Fibroblast of gingiva (primary cell): ENCODE measurements around the gene TRIM37.

Experiments
- DNase-seq: peaks from one replicate; pipeline ENCODE4 v3.0.0-alpha.2; 2011; ENCODE audit warnings: low read depth

The TRIM37 gene

DNA sequence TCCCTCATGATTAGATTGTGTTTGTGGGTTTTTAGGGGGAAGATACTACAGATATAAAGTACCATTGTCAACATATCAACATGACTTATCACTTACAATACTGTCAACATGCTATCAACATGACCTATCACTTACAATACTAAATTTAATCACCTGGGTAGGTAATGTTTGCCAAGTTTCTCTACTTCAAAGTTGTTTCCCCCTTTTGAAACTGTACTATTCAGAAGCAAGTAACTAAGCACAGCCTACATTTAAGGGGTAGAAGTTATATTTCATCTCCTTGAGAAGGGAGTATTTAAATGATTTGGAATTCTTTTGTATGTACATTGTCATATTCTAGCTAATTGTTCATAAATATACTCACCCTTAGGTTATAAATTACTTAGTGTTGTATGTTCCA is 68.7 kb downstream of the TRIM37 start:
- no peak for DNase-seq

DNA sequence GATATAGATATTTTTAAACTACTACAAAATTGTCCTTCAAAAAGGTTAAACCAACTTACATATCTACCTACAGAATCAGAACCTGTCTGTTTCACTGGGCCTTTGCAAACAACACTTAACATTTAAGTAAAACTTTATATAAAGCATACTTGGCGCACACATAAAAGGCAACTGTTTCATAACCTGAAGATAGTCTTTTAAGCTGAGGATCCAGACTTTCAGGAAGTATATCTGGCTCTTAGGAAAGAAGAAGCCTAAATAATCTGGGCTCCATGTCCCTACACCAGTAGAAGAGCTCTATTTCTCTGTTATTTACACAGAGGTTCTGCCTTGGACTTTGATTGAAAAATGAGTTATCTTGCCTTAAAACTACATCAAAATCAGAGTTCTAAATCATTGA is 75.9 kb downstream of the TRIM37 start:
- DNase-seq: no peak

DNA sequence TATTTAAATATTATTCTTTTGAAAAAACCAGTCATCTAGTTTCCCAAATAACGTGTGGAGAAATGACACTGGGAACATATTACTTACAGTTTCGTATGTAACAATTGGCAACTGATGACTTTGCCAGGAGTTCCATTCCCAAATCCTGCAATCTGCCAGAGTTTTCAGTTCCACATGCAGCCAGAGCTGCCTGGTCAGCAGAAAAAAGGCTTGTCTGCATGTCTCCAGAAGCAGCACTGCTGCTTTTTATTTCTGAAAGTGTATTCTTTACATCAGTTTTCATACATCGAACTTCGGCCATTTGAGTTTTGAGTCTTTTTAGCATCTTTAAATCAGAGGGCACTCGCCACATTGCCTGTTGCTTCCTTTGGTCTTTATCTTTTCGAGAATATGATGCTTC is 78.4 kb downstream of the TRIM37 start:
- no peak for DNase-seq

DNA sequence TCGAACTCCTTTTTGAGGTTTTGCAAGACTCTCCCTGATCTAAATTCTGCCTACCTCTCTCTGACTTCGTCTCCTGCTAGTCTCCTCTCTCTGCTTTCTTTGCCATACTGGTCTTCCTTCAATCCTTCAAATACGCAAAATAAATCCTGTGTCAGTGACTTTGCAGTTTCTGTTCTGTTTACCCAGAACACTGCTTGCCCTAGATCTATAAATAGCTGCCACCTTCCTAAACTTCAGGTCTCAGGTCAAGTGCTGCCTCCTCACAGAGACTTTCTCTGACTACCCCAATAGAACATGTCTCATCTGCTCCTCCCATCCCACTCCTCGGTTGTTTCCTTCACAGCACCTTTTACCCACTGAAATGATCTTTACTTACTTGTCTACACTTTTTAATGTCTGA is 78.9 kb downstream of the TRIM37 start:
- DNase-seq: no peak

DNA sequence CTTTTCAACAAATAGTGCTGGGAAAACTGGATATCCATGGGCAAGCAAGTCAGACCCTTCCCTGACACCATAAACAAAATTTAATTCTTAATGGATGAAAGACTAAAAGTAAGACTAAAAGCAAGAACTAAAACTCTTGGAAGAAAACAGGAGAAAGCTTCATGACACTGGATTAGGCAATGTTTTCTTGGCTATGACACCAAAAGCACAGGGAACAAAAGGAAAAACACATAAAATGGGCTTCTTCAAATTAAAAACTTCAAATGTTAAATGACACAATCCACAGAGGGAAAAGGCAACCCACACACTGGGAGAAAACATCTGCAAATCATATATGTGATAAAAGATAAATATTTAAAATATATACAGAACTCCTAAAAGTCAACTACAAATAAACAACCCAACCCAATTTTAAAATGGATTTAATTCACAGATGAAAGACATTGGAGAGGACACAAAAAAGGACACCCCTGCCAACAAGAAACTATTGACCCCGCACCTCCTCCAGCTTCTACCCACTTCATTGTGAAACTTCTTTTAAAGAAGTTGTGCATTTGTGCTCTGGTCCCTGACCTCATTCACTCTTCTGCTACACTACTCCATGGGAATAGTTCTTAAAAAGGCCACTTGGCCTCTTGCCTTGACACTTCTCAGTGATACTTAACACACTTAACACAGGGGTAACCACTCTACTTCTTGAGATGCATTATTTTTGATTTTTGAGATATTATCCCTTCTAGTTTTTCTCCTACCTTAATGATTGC is 80.3 kb downstream of the TRIM37 start:
- peak; percentile 41 for DNase-seq

DNA sequence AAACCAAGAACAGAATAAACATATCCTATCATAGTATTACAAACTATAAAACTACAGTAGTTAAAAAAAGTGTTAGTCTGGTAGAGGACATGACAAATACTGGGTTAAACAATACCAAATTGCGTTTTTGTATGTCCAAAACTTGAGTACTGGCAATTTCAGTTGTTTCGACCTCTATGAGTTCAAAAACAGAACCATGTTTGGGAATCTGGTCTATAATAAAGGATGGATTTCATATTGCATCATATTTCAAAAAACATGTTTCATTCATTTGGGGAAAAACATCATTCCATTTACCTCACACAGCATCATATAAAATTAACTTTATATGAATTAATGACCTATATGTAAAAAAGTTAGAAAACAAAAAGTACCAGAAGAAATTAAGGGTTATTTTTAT is 81.8 kb downstream of the TRIM37 start:
- DNase-seq: no peak

DNA sequence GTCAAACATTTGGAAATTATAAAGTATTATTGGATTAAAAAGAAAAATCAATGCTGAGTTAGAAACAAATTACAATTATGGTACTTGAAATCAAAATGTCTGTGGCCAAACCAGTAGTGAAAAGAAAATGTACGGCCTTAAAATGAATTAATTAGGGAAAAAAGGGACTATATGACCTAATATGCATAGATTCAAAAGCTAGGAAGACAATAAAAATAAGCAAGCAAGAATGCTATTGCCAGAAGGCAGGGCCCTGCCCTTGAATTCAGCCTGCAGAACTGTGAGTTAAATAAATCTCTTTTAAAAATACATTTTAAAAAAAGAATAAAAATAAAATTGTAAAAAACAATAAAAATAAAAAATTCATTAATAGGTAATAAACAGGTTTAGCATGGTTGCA is 88.7 kb downstream of the TRIM37 start:
- no peak for DNase-seq

DNA sequence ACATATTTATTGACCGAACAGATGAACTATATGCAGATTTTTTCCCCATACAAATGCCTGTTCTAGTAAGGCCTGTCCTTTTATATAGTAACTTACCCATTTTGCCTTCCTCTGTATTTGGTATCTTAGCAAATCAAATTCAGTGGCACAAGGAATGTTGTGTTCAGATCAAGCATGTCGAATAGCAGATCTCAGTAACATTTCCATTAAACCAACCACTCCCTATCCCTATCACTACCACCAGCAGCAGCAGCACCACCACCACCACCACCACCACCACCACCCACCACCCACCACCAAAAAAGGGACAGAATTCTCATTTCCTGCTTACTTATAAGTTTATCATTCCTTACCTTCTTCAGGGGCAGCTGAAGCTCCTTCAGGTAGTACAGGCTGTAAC is 94.7 kb downstream of the TRIM37 start:
- DNase-seq: no peak

DNA sequence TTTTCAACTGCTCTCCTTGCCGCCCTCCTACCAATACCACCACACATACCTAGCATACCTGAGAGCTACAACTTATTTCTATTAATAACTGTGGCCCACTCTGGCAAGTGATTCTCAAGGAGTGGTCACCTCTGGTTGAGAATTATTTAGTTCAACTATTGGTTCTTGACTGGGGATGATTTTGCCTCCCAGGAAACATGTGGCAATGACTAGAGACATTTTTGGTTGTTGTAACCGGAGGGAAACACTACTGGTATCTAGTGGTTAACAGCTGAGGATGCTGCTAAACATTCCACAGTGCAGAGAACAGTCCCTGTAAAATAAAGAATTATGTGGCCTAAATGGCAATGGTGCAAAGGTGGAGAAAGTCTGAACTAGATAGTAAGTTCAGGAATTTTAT is 96.7 kb downstream of the TRIM37 start:
- DNase-seq: no peak

DNA sequence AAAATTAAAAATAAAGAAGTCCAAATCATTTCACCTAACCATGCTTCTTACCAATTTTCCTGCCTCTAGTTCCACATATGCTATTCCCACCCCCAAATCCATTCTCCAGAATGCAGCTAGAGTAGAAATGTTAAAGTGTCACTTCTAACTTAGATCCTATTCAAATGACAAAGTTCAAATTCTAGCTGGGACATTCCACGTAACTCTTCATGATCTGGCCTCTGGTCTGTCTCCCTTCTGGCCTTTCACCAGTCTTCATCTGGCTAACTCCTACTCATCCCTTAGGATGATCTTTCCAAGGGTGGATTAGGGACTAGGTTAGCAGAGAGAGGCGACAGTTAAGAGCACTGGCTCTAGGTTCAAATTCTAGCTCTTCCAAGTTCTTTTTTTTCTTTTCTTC is 97.9 kb downstream of the TRIM37 start:
- no peak for DNase-seq

DNA sequence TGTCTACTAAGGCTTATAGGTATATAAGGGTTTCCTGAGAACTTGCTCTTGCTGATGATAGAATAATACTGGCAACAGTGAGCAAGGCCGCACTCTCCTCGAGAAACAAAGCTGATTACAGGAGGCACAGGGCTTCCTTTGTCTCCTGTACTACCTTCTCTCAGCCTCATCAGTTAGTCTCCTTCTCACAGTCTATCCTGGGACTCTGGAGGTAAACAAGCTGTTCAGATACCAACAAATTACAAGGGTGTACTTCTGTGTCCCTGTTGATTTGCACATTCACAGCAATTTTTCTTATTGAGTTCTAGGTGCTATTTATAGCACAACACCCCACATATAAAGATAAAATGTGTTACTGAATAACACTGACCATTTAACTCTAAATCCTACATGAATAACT is 98.7 kb downstream of the TRIM37 start:
- no peak for DNase-seq

DNA sequence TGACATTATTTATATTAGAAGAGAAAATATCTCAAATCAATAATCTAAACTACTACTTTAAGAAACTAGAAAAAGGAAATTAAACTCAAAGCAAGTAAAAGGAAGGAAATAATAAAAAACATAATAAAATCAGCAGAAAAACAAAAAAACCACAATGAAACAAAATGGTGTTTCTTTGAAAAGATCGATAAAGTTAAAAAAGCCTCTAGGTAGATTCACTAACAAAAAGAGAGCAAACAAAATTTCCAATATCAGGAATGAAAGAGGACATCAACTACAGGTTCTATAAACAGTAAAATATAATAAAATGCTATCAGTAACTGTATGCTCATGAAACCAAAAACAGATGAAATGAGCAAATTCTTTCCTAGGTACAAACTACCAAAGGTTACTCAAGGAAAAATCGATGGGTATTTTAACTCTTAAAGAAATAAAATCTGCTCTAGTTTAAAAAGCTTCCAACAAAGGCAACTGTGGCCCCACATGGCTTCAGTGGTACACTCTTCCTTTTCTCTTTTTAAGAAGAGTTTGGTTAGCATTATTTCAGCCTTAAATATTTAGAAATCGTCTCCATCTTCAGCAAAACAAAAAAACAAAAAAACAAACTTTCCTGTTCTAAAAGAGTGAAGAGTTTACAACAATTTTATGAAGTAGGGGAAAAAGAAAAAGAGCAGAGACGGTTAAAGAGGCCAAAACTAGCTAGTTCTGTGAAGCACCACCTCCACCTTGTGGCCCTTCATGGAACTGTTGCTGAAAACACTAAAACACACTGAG is 102.2 kb downstream of the TRIM37 start:
- peak; percentile 30 for DNase-seq

DNA sequence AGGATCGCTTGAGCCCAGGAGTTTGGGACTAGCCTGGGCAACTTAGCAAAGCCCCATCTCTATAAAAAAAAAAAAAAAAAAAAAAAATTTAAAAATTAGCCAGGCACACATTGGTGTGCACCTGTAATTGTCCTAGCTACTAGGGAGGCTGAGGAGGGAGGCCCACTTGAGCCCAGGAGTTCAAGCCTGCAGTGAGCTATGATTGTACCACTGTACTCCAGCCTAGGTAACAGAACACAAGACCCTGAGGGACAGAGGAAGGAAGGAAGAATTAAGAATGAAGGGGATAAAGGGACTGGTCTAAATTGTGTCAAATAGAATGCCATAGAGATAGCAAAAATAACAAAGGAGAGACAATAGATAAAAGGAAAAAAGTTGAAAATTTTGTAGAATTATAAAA is 102.8 kb downstream of the TRIM37 start:
- no peak for DNase-seq

DNA sequence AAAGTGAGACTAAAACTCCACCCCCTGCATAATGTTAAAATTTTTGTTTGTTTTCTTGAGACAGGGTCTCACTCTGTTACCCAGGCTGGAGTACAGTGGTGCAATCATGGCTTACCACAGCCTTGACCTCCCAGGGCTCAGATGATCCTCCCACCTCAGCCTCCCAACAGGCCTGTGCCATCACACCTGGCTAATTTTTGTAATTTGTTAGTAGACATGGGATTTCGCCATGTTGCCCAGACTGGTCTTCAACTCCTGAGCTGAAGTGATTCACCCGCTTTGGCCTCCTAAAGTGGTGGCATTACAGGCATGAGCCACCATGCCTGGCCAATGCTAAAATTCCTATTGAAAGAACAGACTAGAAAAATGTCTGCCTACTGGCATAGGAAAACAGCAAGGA is 103.8 kb downstream of the TRIM37 start:
- DNase-seq: no peak

DNA sequence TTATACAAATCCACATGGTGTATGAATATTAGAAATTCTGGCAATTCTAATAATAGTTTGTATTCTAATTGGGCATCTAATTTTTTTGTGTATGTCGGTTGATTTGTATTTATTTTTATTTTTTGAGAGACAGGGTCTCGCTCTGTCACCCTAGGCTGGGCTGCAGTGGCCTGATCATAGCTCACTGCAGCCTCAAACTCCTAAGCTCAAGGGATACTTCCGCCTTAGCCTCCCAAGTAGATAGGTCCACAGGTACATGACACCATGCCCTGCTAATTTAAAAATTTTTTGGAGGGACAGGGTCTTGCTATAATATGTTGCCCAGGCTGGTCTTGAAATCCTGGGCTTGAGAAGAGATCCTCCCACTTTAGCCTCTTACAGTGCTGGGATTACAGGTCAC is 104.6 kb downstream of the TRIM37 start:
- no peak for DNase-seq

DNA sequence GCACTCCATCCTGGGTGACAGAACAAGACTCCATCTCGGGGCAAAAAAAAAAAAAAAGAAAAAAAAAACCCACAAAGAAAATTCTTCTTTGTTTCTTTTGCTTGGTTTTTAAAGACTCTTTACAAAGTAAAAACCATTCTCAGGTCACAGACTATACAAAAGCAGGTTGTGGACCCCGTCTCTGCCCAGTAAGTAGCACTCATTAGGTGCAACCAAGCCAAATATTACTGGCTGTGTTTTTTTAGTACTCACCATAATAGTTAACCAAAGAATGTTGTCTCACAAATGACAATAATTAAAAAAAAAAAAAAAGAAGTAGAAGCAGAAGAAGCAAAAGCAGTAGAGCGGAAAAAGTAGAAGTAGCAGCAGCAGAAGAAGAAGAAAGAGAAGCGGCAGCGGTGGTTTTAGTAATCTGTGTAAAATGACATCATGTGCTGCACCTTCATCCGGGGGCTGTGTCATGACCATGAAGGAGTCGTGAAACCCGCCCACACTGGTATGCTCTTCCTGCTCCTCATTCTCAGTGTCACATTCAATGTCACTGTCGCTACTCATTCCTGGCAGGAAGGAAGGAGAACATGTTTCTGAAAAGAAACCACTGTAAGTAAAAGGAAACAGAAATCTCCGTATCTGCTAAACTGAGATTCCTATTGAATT is 105.4 kb downstream of the TRIM37 start:
- peak; percentile 23 for DNase-seq

DNA sequence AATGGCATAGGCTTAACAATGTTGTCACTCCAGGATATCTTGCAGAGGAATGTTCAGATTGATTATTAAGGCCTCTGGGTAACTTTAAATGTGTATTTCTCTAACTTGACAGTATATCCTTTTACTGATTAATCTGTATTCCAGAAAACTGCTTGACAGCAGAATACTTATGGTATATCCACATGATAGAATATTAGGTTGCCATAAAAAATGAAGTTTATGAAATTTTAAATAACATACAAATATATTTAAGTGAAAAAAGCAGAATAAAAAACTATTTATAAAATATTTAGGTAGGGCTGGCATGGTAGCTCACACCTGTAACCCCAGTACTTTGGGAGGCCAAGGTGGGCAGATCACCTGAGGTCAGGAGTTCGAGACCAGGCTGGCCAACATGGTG is 106.7 kb downstream of the TRIM37 start:
- DNase-seq: no peak

DNA sequence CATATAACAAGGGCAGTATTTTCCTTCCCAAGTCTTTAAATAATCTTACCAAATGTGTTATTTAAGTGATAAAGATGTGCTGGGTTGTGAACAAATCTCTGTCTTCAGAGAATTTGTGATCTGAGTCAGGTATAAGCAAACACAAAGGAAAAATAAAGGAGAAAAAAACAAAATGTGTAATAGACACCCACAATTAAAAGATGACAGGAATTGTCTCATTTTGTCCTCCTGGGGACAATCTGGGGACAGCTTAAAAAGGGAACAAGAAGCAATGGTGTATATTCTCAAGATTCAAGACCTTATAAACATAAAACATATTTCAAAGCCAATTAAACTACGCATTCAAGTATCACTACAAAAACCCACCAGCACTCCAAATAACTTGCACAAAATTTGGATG is 107.2 kb downstream of the TRIM37 start:
- no peak for DNase-seq

DNA sequence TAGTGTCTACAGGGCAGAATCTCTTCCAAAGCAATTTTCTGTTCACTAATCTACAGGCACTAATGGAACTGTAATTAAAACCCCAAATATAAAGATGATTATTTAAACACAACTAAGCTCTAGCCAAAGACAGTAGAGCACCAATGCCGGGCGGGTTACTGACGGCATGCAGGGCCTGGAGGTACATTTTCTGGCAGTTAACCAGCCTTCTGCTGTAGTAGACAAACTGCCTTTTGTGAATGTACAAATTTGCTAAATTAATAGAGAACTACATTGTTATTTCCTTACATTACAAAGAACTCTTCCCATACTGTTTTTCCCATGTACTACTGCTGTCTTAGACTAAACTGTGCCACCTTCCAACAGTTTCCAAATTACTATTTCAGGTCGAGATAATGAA is 107.8 kb downstream of the TRIM37 start:
- no peak for DNase-seq

DNA sequence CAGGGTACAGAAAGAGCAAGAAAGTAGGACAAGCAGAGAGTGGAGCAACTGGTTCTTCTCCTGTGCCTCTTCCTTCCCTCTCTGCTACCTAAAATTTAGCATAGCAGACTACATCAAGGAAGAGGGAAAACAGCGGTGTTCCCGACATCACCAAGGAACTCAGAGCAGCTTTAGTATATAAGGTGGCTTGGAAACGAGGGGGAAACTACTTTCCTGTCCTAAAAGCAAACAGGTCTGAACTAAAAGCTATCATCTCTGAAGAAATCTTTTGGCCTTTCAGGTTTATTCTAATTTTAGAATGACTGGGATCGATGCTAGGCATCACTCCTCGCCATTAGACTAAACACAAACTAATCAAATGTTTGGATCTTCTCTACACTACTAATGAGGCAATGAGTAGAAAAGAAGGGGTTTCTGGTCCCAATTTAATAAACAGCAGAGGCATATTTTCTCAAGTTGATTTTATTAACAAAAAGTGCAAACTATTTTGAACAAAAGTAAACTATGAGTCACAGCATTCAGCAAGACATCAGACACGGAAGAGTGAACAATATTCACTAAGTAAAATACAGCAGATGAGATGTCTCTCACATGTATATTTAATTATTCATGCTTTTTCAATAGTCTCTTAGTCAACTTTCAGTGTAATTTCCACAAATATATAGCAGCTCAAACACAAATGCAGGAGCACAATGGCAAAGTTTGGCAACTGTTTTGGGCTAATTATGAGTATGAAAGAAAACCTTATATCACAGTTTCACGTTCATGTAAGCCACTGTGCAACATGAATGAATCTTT is 108.7 kb downstream of the TRIM37 start:
- no peak for DNase-seq

DNA sequence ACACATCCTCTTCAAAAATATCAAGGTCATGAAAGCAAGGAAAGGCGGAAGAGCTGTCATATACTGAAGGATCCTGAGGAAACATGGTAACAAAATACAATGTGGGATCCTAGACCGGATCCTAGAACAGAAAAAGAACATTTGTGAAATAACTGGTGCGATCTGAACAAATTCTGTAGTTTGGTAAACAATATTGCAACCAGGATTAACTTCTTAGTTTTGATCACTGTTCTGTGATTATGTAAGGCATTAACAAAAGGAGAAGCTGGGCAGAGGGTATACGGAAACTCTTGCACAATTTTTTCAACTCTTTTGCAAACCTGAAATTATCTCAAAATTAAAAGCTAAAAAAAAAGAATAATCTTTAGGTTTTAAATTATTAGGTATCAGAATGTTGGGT is 109.7 kb downstream of the TRIM37 start:
- no peak for DNase-seq

DNA sequence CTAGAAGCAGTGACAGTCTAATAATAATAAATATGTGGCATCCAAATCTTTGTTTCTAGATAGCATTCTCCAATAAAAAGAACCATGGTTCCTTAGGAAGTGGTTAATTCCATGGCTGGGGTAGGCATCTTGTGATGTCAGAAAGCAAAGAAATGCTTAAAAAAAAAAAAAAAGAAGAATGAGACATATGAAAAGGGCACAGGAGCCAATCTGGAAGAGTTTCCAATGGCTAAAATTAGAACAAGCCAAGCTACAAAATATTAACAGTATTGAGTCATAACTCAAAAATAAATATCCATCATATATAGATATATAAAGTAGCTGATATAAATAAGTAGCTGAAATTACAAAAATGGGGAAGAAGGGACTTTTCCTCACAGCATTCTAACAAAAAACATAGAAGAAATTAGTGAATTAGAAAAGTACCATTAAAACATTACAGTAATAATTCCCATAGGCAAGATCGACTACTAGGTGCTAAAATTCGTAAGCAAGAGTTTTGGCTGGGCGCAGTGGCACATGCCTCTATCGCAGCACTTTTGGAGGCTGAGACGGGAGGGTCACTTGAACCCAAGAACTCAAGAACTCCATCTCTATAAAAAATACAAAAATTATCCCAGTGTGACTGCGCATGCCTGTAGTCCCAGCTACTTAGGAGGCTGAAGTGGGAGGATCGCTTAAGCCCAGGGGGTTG is 111.3 kb downstream of the TRIM37 start:
- DNase-seq: peak; percentile 33
